Right lobe of liver (tissue), 6 donors: ENCODE measurements around the gene STK33. TPM values are rescaled to one million over a fixed set of nuclear protein-coding genes. Genes with fewer than 3 reads are reported as not detected.

Source experiments
- ATAC-seq, 4 donors: fragments of 200-7000 bp; cut with Tn5 transposase; one replicate each; pipeline ENCODE4 v1.9.1; 2020; ENCODE audit warnings: mild to moderate bottlenecking in 4 of 4, moderate library complexity in 4 of 4
- DNase-seq, 3 donors: peaks; one replicate each; pipeline ENCODE4 v3.0.0-alpha.2; 2020
- H3K27ac ChIP-seq, 3 donors: fragments of 200-600 bp; one replicate each; pipeline ENCODE4 v1.8.0; 2022
- H3K27me3 ChIP-seq, 2 donors: fragments of 200-600 bp; one replicate each; pipeline ENCODE4 v1.8.0; 2022
- H3K36me3 ChIP-seq, 4 donors: fragments of 200-600 bp; sonication (generic) in 1 of 4; one replicate each; pipeline versions ENCODE4 v1.5.1 to v1.8.0; 2017 to 2022; ENCODE audit warnings: control low read depth in 1 of 4
- H3K4me1 ChIP-seq, 4 donors: fragments of 200-600 bp; sonication (generic) in 1 of 4; one replicate each; pipeline versions ENCODE4 v1.5.1 to v1.8.0; 2017 to 2022; ENCODE audit warnings: control low read depth in 1 of 4
- H3K4me3 ChIP-seq, 3 donors: fragments of 200-600 bp; one replicate each; pipeline ENCODE4 v1.8.0; 2022
- H3K9me3 ChIP-seq, 4 donors: fragments of 200-600 bp; sonication (generic) in 1 of 4; one replicate each; pipeline versions ENCODE4 v1.5.1 to v1.8.0; 2017 to 2022; ENCODE audit warnings: control low read depth in 1 of 4
- POLR2A ChIP-seq: fragments of 450-650 bp; IDR thresholded peaks from one replicate; pipeline ENCODE4 v1.6.1; 2017; ENCODE audit warnings: antibody characterized with exemption, mild to moderate bottlenecking
- WGBS: methylation state at CpG from one replicate; pipeline ENCODE4 v1.1.6; 2018; ENCODE audit warnings: low coverage, low lambda C conversion rate; ENCODE audit not compliant: insufficient coverage; ENCODE audit errors: missing lambda C conversion rate; 5-methylcytosine and 5-hydroxymethylcytosine counted together
- intact Hi-C, 2 donors: fragments of 100-400 bp; cut with DNase I; formaldehyde crosslinking; loops; one replicate each; pipeline versions ENCODE4 v1.11.2 to v1.14.1; 2022
- total RNA-seq, 6 experiments: library from RNA; depleted of rRNA in 2 of 6; stranded (reverse); fragments of >200 nt in 2 of 6; fragmentation: NEBNext Ultra II Directional in 3 of 6; extraction: Animal tissue kit (Norgen Biotek cat#: 25700) in 3 of 6; gene quantifications; one replicate each; pipeline versions ENCODE4 v1.1.0 to v1.2.4, GENCODE V29; 2016 to 2023
- TF ChIP-seq, protein P1 (sequence below), 4 donors: fragments of 200-600 bp in 3 of 4; fragments of 450-650 bp in 1 of 4; IDR thresholded peaks; one replicate each; pipeline versions ENCODE4 v1.5.1 to v1.8.0; 2016 to 2022; ENCODE audit warnings: antibody characterized with exemption in 4 of 4, mild to moderate bottlenecking in 2 of 4
- donor health status: DM: no; HTN: yes; CAD: no.
- donor health status: DM: no; HTN: no; CAD: no.
- donor health status: DM: no; HTN: no; CAD: no.
- donor health status: DM: no; HTN: yes; CAD: no.
- donor health status: DM: no; HTN: yes; CAD: no.

STK33 gene
- total RNA-seq, 6 experiments from 2014 or later = 0.12 to 1.1 (median 0.42) TPM; not detected in 2

- Histone ChIP-seq H3K36me3 (no peaks in the 10 kb centered on the region), H3K4me1 (no peaks in the 10 kb centered on the region), H3K27ac (no peak overlapping the region), H3K4me3 (no peak overlapping the region), H3K27me3 (no peaks in the 10 kb centered on the region), H3K9me3 (no peaks in the 10 kb centered on the region)
- ATAC-seq (peak in 1 of 4 donors; percentile 22), DNase-seq (peak in 1 of 3 donors; percentile 50)
- intact Hi-C loops = no loop called here
- 80% methylated on average over 19 of the region's 30 CpGs for WGBS
- TF ChIP-seq, protein P1, sequence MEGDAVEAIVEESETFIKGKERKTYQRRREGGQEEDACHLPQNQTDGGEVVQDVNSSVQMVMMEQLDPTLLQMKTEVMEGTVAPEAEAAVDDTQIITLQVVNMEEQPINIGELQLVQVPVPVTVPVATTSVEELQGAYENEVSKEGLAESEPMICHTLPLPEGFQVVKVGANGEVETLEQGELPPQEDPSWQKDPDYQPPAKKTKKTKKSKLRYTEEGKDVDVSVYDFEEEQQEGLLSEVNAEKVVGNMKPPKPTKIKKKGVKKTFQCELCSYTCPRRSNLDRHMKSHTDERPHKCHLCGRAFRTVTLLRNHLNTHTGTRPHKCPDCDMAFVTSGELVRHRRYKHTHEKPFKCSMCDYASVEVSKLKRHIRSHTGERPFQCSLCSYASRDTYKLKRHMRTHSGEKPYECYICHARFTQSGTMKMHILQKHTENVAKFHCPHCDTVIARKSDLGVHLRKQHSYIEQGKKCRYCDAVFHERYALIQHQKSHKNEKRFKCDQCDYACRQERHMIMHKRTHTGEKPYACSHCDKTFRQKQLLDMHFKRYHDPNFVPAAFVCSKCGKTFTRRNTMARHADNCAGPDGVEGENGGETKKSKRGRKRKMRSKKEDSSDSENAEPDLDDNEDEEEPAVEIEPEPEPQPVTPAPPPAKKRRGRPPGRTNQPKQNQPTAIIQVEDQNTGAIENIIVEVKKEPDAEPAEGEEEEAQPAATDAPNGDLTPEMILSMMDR (IDR thresholded peaks at IDR 0.05) = no peak
- TF ChIP-seq POLR2A = no peak
These were observed 237.1 kb downstream of the STK33 start for GRCh38 chr11:8356721-8357504.

GRCh38 chr11:8356216-8356615, 237.8 kb downstream of the STK33 start:
- no peak for TF ChIP-seq POLR2A
- intact Hi-C loops = no loop called here
- Histone ChIP-seq H3K27me3 (no peaks in the 10 kb centered on the region), H3K36me3 (no peaks in the 10 kb centered on the region), H3K4me1 (no peaks in the 10 kb centered on the region), H3K4me3 (no peak overlapping the region), H3K27ac (no peak overlapping the region), H3K9me3 (no peaks in the 10 kb centered on the region)
- DNase-seq = no peak
- WGBS = 75% methylated on average over 8 of the region's 8 CpGs
- ATAC-seq = no peak

DNA sequence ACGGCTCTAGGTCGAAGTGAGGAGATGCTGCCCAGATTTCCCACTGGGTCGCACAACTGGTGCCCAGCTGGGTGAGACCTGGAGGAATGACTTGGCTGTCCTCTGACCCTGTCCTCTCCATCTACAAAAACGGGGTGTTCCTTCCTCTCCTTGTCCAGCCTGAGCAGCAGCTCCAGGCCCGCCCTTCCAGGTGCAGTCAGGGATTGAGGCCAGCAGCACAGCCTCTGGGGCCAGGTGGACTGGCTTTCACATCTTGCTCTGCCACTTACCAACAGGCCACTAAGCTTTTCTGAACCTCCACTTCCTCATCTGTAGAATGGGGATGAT, 238.6 kb downstream of the STK33 start:
- ATAC-seq (no peak), DNase-seq (no peak)
- WGBS = 0% methylated on average over 1 of the region's 5 CpGs

DNA sequence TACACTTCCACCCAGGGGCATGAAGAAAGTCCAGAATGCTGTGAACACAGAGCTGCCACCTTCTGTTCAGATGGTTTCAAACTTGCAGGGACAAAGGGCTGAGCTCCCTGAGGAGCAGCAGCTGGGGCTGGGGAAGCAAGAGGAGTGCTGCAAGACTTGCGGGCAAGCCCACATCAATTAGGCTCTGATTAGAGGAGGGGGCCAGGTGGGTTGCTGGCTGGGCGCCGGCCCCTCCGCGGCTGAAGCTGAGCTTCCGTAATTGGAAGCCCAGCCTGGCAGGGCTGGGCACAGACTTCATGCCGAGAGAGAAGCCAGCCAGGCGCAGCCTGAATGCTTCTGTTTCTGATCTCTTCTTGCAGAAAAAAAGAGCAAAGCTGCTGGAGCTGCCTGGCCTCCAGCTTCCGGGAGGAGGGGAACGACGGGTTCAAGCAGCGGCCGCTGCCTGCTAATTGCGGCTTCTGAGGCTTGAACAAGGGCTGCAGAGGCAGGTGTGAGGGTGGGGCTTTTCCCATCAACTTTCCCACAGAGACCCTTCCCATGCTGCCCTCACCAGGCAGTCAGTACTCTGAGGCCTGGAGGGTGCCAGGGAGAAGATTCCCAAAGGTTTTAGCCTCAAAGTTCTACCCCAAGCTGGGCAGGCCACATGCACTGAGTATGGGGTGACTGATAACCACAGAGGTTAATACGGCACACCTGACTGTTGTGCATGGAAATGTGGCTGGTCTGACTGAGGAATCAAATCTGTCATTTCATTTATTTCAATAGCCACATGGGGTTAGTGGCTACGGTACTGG, 239.2 kb downstream of the STK33 start:
- intact Hi-C loops = no loop called here
- DNase-seq (peak in 1 of 3 donors; percentile 34), ATAC-seq (peak in 2 of 4 donors; percentile 5 to 36)
- Histone ChIP-seq H3K27ac (no peak overlapping the region), H3K36me3 (no peaks in the 10 kb centered on the region), H3K27me3 (no peaks in the 10 kb centered on the region), H3K4me1 (no peaks in the 10 kb centered on the region), H3K9me3 (no peaks in the 10 kb centered on the region), H3K4me3 (no peak overlapping the region)
- TF ChIP-seq POLR2A = no peak
- TF ChIP-seq, protein P1 (IDR thresholded peaks at IDR 0.05) = no peak
- WGBS = 63% methylated on average over 2 of the region's 16 CpGs

More for the DNA sequence above, 238.6 kb downstream of the STK33 start:
- H3K4me3 ChIP-seq = no peak overlapping the region
- H3K27ac ChIP-seq = no peak overlapping the region
- intact Hi-C loops = no loop called here
- H3K9me3 ChIP-seq = no peaks in the 10 kb centered on the region
- H3K36me3 ChIP-seq = no peaks in the 10 kb centered on the region
- no peaks in the 10 kb centered on the region for H3K4me1 ChIP-seq
- no peaks in the 10 kb centered on the region for H3K27me3 ChIP-seq
- TF ChIP-seq POLR2A = no peak
- TF ChIP-seq, protein P1 (IDR thresholded peaks at IDR 0.05) = no peak
